WTC11 (cell line): ENCODE measurements around the gene RND1. TPM values are rescaled to one million over a fixed set of nuclear protein-coding genes. Genes with fewer than 3 reads are reported as not detected.
A peak's percentile ranks its signal among the peaks of the same experiment; 100 is the strongest.

Experiments
- ATAC-seq: fragments of 200-7000 bp; cut with Tn5 transposase; 2 replicates; pipeline ENCODE4 v1.10.0; 2021; ENCODE audit warnings: mild to moderate bottlenecking, moderate library complexity
- CTCF ChIA-PET: fragments of 300-600 bp; sonication (Branson Sonifier 250); formaldehyde crosslinking; loops from one replicate; lab custom pipeline; 2021; ENCODE audit warnings: antibody characterized with exemption; lab: Charles Lee
- POLR2A ChIA-PET: fragments of 350-600 bp; sonication (Branson Sonifier 250); formaldehyde crosslinking; loops from one replicate; lab custom pipeline; 2021; ENCODE audit warnings: antibody characterized with exemption; lab: Charles Lee
- DNase-seq: peaks from one replicate; pipeline ENCODE4 v3.0.0; 2021; ENCODE audit warnings: low spot score
- H3K27ac Mint-ChIP-seq: 2 replicates; pipeline ENCODE4 v1.8.0; 2021; ENCODE audit warnings: mixed read lengths
- H3K27me3 Mint-ChIP-seq: 2 replicates; pipeline ENCODE4 v1.8.0; 2021; ENCODE audit warnings: low read depth, mild to moderate bottlenecking, moderate library complexity, mixed read lengths
- H3K36me3 Mint-ChIP-seq: 2 replicates; pipeline ENCODE4 v1.8.0; 2021; ENCODE audit warnings: mixed read lengths
- H3K4me1 Mint-ChIP-seq: 2 replicates; pipeline ENCODE4 v1.8.0; 2022; ENCODE audit warnings: mixed read lengths
- H3K4me3 Mint-ChIP-seq: 2 replicates; pipeline ENCODE4 v1.8.0; 2021; ENCODE audit warnings: mild to moderate bottlenecking, moderate library complexity, mixed read lengths
- H3K9me3 Mint-ChIP-seq: 2 replicates; pipeline ENCODE4 v1.8.0; 2021; ENCODE audit warnings: mixed read lengths
- AR ChIP-seq: fragments of 250-450 bp; sonication (Bioruptor Pico); IDR thresholded peaks from 2 replicates; pipeline ENCODE4 v1.9.0; 2021; ENCODE audit warnings: mild to moderate bottlenecking
- ATF3 ChIP-seq: sonication (generic); formaldehyde crosslinking; conservative IDR thresholded peaks from 2 replicates; pipeline ENCODE4 v1.8.1; 2022; ENCODE audit warnings: mild to moderate bottlenecking, missing genetic modification reagents
- CBFB ChIP-seq: sonication (generic); formaldehyde crosslinking; IDR thresholded peaks from 2 replicates; pipeline ENCODE4 v1.8.1; 2022; ENCODE audit warnings: mild to moderate bottlenecking, low read depth, missing genetic modification reagents
- CREB1 ChIP-seq: sonication (generic); formaldehyde crosslinking; IDR thresholded peaks from 2 replicates; pipeline ENCODE4 v1.8.0; 2023; ENCODE audit warnings: mild to moderate bottlenecking, missing genetic modification reagents
- CREM ChIP-seq: sonication (generic); formaldehyde crosslinking; IDR thresholded peaks from 2 replicates; pipeline ENCODE4 v1.8.1; 2022; ENCODE audit warnings: mild to moderate bottlenecking, missing genetic modification reagents, moderate library complexity
- E2F4 ChIP-seq: sonication (generic); formaldehyde crosslinking; IDR thresholded peaks from 2 replicates; pipeline ENCODE4 v1.8.1; 2022; ENCODE audit warnings: low read depth, mild to moderate bottlenecking, moderate library complexity, missing genetic modification reagents, borderline replicate concordance
- ERG ChIP-seq: fragments of 250-450 bp; sonication (Bioruptor Pico); IDR thresholded peaks from 2 replicates; pipeline ENCODE4 v1.8.0; 2021; ENCODE audit warnings: mild to moderate bottlenecking
- JAZF1 ChIP-seq: fragments of 250-450 bp; sonication (Bioruptor Pico); IDR thresholded peaks from 2 replicates; pipeline ENCODE4 v1.9.0; 2021; ENCODE audit warnings: moderate library complexity, mild to moderate bottlenecking, inconsistent platforms
- MAX ChIP-seq: sonication (generic); formaldehyde crosslinking; IDR thresholded peaks from 2 replicates; pipeline ENCODE4 v1.8.0; 2022; ENCODE audit warnings: mild to moderate bottlenecking, missing genetic modification reagents
- NR2C2 ChIP-seq: sonication (generic); formaldehyde crosslinking; IDR thresholded peaks from 2 replicates; pipeline ENCODE4 v1.8.0; 2022; ENCODE audit warnings: mild to moderate bottlenecking, missing genetic modification reagents
- PREB ChIP-seq: sonication (generic); formaldehyde crosslinking; IDR thresholded peaks from 2 replicates; pipeline ENCODE4 v1.8.1; 2022; ENCODE audit warnings: mild to moderate bottlenecking, missing genetic modification reagents, moderate library complexity, borderline replicate concordance
- TCF7 ChIP-seq: sonication (generic); formaldehyde crosslinking; IDR thresholded peaks from 2 replicates; pipeline ENCODE4 v1.8.0; 2022; ENCODE audit warnings: mild to moderate bottlenecking, low read depth, missing genetic modification reagents, moderate library complexity
- USF1 ChIP-seq: sonication (generic); formaldehyde crosslinking; IDR thresholded peaks from 2 replicates; pipeline ENCODE4 v1.8.0; 2022; ENCODE audit warnings: mild to moderate bottlenecking, missing genetic modification reagents
- ZBTB21 ChIP-seq: sonication (generic); formaldehyde crosslinking; IDR thresholded peaks from 2 replicates; pipeline ENCODE4 v1.8.1; 2023; ENCODE audit warnings: mild to moderate bottlenecking, missing genetic modification reagents, borderline replicate concordance
- ZNF281 ChIP-seq: sonication (generic); formaldehyde crosslinking; IDR thresholded peaks from 2 replicates; pipeline ENCODE4 v1.8.0; 2023; ENCODE audit warnings: mild to moderate bottlenecking, missing genetic modification reagents
- ZNF512 ChIP-seq: sonication (generic); formaldehyde crosslinking; IDR thresholded peaks from 2 replicates; pipeline ENCODE4 v1.8.1; 2022; ENCODE audit warnings: missing genetic modification reagents, borderline replicate concordance
- total RNA-seq: library from RNA; stranded (reverse); gene quantifications from 3 replicates; pipeline ENCODE4 v1.2.3, GENCODE V29; 2021

RND1 gene
- total RNA-seq, 1 experiment from 2014 or later = 7.6 TPM

GRCh38 chr12:48883305-48884161 lies 17.9 kb upstream of the RND1 start (continued):
- TF ChIP-seq AR (CRISPR knock-in tag) (no peak), ATF3 (no peak), CBFB (no peak), USF1 (CRISPR knock-in tag) (no peak), ZBTB21 (CRISPR knock-in tag) (no peak), TCF7 (CRISPR knock-in tag) (no peak), ZNF281 (CRISPR knock-in tag) (no peak), CREM (no peak), JAZF1 (CRISPR knock-in tag) (no peak), E2F4 (no peak)
- TF ChIP-seq, all 79 proteins: peak for 0

- no peaks in the 10 kb centered on the region for H3K36me3 Mint-ChIP-seq
- TF ChIP-seq NR2C2 (CRISPR knock-in tag) (no peak), MAX (CRISPR knock-in tag) (0 out of 2 replicates have a peak, but pooled peaks have one; percentile 2)
- ATAC-seq (peak; percentile 8), DNase-seq (no peak)
- ChIA-PET CTCF (interaction anchor here (0.6 to 5.3 kb wide), 15 partner anchors 8 to 366 kb away, joined by 3 to 78 read pairs (median 6); partner anchors contain the start of genes DDX23, FKBP11, RND1 and WNT10B), POLR2A (interaction anchor here (1.1 to 3.9 kb wide), 4 partner anchors 10 to 30 kb away, joined by 3 to 32 read pairs (median 4); partner anchors contain the start of gene RND1)
- no peak overlapping the region for H3K27ac Mint-ChIP-seq
- peaks cover 33% of the 10 kb centered on the region for H3K4me1 Mint-ChIP-seq
- no peaks in the 10 kb centered on the region for H3K9me3 Mint-ChIP-seq
- H3K27me3 Mint-ChIP-seq = peaks cover 7% of the 10 kb centered on the region
- no peak overlapping the region; the same call in 1 of the 2 replicates for H3K4me3 Mint-ChIP-seq
Measured at GRCh38 chr12:48882972-48883304, 17.3 kb upstream of the RND1 start.

- POLR2A ChIA-PET = interaction anchor here (1.0 to 3.9 kb wide), 4 partner anchors 17 to 29 kb away, joined by 3 to 32 read pairs (median 8); partner anchors contain the start of gene RND1
- CTCF ChIA-PET = interaction anchor here (0.6 to 5.3 kb wide), 8 partner anchors 9 to 367 kb away, joined by 6 to 78 read pairs (median 22); partner anchors contain the start of genes DDX23 and RND1
- Mint-ChIP-seq H3K4me3 (peak overlapping the region; percentile 50), H3K36me3 (no peaks in the 10 kb centered on the region), H3K4me1 (peaks cover 33% of the 10 kb centered on the region), H3K27me3 (peaks cover 7% of the 10 kb centered on the region), H3K27ac (peak overlapping the region; percentile 56), H3K9me3 (no peaks in the 10 kb centered on the region)
- ATAC-seq (peak; percentile 50), DNase-seq (peak; percentile 26)
- TF ChIP-seq CREB1 (no peak), CREM (no peak), ZNF512 (CRISPR knock-in tag) (no peak), ZBTB21 (CRISPR knock-in tag) (no peak), TCF7 (CRISPR knock-in tag) (no peak), ERG (CRISPR knock-in tag) (no peak), PREB (CRISPR knock-in tag) (no peak)
Measured at GRCh38 chr12:48882315-48882687, 16.6 kb upstream of the RND1 start.
